ENCODE measurements around the gene APOBEC3F.
"Not testable (repeated sequence)": the region's sequence is repeated elsewhere in the genome, so short reads cannot be mapped to it uniquely, and the experiment has no call there.

APOBEC3F gene

GRCh38 chr22:39027717-39028116 lies 12.9 kb upstream of the APOBEC3F start:
- no peak for DNase-seq (ENCODE audit: low read depth in 2 of 2)

GRCh38 chr22:39028281-39028680 lies 12.4 kb upstream of the APOBEC3F start:
- DNase-seq (ENCODE audit: low read depth in 2 of 2): no peak

GRCh38 chr22:39029227-39029626 lies 11.4 kb upstream of the APOBEC3F start:
- no peak for DNase-seq (ENCODE audit: low read depth in 2 of 2)

GRCh38 chr22:39030705-39031104 lies 10.0 kb upstream of the APOBEC3F start:
- DNase-seq (ENCODE audit: low read depth in 2 of 2): no peak

GRCh38 chr22:39031434-39032295 lies 9.0 kb upstream of the APOBEC3F start:
- not testable (repeated sequence) for DNase-seq (ENCODE audit: low read depth in 2 of 2)

- not testable (repeated sequence) for DNase-seq (ENCODE audit: low read depth in 2 of 2)
Measured at GRCh38 chr22:39037071-39037470, 3.6 kb upstream of the APOBEC3F start.

GRCh38 chr22:39039306-39040126 lies 1.1 kb upstream of the APOBEC3F start:
- no peak for DNase-seq (ENCODE audit: low read depth in 2 of 2)

GRCh38 chr22:39040155-39040537 lies 518 bp upstream of the APOBEC3F start:
- DNase-seq (ENCODE audit: low read depth in 2 of 2): not testable (repeated sequence)

- no peak for DNase-seq (ENCODE audit: low read depth in 2 of 2)
Measured at GRCh38 chr22:39041908-39042307, 1.2 kb downstream of the APOBEC3F start.

- not testable (repeated sequence) for DNase-seq (ENCODE audit: low read depth in 2 of 2)
Measured at GRCh38 chr22:39043063-39043462, 2.4 kb downstream of the APOBEC3F start.

GRCh38 chr22:39045136-39045535 lies 4.5 kb downstream of the APOBEC3F start:
- DNase-seq (ENCODE audit: low read depth in 2 of 2): not testable (repeated sequence)

- not testable (repeated sequence) for DNase-seq (ENCODE audit: low read depth in 2 of 2)
Measured at GRCh38 chr22:39049486-39049885, 8.8 kb downstream of the APOBEC3F start.

GRCh38 chr22:39051844-39052495 lies 11.3 kb downstream of the APOBEC3F start:
- DNase-seq (ENCODE audit: low read depth in 2 of 2): not testable (repeated sequence)

GRCh38 chr22:39055658-39056057 lies 15.0 kb downstream of the APOBEC3F start:
- DNase-seq (ENCODE audit: low read depth in 2 of 2): no peak

GRCh38 chr22:39061290-39061689 lies 20.6 kb downstream of the APOBEC3F start:
- DNase-seq (ENCODE audit: low read depth in 2 of 2): not testable (repeated sequence)

- not testable (repeated sequence) for DNase-seq (ENCODE audit: low read depth in 2 of 2)
Measured at GRCh38 chr22:39061951-39062350, 21.3 kb downstream of the APOBEC3F start.

GRCh38 chr22:39063904-39064303 lies 23.2 kb downstream of the APOBEC3F start:
- not testable (repeated sequence) for DNase-seq (ENCODE audit: low read depth in 2 of 2)

- DNase-seq (ENCODE audit: low read depth in 2 of 2): not testable (repeated sequence)
Measured at GRCh38 chr22:39066442-39067276, 26.0 kb downstream of the APOBEC3F start.

GRCh38 chr22:39068033-39068785 lies 27.5 kb downstream of the APOBEC3F start:
- DNase-seq (ENCODE audit: low read depth in 2 of 2): no peak

- DNase-seq (ENCODE audit: low read depth in 2 of 2): no peak
Measured at GRCh38 chr22:39070186-39070585, 29.5 kb downstream of the APOBEC3F start.
